ENCODE results near the gene LRRC25.

LRRC25 gene

GRCh38 chr19:18424890-18425514 is 27.6 kb upstream of the LRRC25 start:
- DNase-seq (ENCODE audit: low read depth in 1 of 2, low spot score in 1 of 2) = no peak

DNA sequence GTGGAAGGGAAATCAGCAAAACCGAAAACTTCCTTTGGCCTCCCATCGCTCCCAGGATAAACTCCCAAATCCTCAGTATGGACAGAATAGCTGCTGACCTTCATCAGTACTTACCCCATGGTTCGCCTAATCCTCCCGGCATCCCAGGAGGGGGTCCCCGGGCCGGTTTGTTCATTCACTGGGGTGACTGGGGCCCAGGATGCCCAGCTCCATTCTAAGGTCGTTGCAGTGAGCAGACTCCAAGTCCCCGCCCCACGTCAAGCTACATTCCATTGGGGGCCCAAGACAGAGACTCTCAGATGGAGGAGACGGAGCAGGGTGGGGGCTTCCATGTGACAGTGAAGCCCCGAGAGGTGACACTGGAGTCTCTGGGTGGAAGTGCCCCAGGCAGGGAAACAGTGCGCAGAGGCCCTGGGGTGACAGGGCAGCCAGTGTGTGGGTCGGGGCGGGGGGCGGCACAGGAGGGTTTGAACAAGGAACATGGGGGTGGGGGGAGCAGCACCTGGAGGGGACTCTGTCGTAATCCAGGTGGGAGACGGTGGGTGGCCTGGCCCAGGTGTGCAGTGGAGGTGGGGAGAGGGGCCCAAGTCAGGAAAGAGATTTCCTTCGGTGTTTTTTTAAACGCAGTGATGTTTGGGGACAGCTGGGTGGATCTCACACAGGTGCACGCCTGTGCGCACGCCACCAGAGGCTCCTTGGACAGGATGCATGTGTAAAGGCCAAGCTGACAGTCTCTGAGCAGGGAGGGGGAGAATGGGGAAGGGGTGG is 26.9 kb upstream of the LRRC25 start:
- DNase-seq (ENCODE audit: low read depth in 1 of 2, low spot score in 1 of 2) = no peak

DNA sequence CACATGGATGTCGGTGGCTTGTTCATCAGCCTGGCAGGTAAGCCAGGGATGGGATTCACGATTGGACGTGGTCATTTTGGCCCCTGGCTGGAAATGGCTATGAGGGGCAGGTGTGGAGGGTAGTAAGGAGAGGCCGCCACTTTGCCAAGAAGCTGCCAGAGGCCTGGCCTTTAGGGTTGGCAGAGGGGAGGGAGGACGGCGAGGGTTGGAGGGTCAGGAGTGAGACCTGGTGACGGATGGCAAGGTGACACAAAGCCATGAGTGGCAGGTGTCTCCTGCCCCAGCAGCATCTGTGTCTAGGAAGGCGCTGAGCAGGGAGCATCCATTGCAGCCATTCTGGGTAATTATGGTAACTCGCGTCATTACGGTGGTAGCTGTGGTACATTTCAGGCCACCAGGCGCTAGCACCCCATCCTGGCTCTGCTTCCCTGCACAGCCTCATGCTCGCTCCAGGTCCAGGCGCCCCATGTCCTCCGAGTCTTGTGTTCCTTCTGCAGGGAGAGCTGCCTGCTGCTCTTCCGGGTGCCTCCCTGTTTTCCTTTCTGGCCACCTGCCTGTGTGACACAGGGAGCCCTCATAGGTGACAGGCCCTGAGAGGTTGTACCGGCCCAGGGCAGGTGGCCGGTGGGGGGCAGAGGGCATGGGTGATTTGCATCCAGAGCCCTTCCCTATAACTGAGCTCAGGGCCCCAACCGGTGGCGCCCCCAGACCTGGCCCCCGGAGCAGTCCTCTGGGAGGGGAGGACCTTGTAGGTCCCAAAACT is 26.0 kb upstream of the LRRC25 start:
- DNase-seq (ENCODE audit: low read depth in 1 of 2, low spot score in 1 of 2) = no peak

- no peak for DNase-seq (ENCODE audit: low read depth in 1 of 2, low spot score in 1 of 2)
Measured at GRCh38 chr19:18422530-18423191, 25.2 kb upstream of the LRRC25 start.

DNA sequence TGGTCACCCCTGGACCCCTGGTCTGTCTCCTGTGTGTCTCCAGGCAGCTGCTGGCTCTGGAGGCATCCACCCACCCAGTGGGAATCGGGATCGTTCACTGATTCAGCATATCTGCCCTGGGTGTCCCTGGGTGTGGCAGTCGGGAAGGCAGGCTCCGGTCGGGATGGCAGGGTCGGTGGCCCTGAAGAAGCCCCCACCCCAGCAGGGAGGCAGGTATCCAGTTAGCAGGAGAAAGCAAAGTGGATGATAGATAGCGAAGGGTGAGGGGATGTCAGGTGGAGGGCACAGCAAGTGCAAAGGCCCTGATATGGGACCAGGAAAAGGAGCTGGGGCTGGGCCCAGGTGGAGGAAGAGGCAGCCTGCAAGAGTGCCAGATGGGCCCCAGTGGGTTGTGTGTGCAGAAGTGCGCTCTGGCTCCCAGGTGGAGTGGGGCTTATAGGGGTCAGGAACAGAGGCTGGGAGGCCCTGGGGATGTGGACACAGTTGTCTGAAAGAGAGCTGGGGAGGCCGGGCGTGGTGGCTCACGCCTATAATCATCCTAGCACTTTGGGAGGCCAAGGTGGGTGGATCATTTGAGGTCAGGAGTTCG is 24.0 kb upstream of the LRRC25 start:
- DNase-seq (ENCODE audit: low read depth in 1 of 2, low spot score in 1 of 2) = no peak

DNA sequence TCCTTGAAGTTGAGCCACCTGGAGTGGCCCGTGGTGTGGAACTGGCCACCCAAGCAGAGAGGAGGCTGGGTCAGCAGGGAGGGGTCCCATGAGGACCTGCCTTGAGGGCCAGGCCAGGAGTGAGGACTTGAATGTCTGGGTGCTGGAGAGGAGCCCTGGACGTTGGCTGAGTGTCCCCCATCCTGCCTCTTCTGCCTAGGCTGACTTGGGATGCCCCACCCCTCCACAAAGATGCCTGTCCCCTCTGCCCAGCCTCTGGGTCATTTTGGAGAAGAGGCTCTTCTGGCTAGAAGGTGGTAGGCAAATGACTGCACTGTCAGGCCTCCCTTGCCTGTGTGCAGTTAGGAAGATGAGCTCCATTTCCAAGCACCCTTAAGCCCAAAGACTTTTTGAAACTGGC is 23.5 kb upstream of the LRRC25 start:
- no peak for DNase-seq (ENCODE audit: low read depth in 1 of 2, low spot score in 1 of 2)

GRCh38 chr19:18419699-18420460 is 22.5 kb upstream of the LRRC25 start:
- DNase-seq (ENCODE audit: low read depth in 1 of 2, low spot score in 1 of 2) = no peak

GRCh38 chr19:18419195-18419698 is 21.8 kb upstream of the LRRC25 start, which contains the start of gene SSBP4:
Gene SSBP4 (plus strand): TSS chr19:18419398. CDS start chr19:18419649, 251 bp downstream.
- peak; percentile 32 to 63 for DNase-seq (ENCODE audit: low read depth in 1 of 2, low spot score in 1 of 2)

- no peak for DNase-seq (ENCODE audit: low read depth in 1 of 2, low spot score in 1 of 2)
Measured at GRCh38 chr19:18418483-18419194, 21.2 kb upstream of the LRRC25 start.

GRCh38 chr19:18418029-18418482 is 20.6 kb upstream of the LRRC25 start:
- DNase-seq (ENCODE audit: low read depth in 1 of 2, low spot score in 1 of 2) = no peak

GRCh38 chr19:18417250-18418028 is 20.0 kb upstream of the LRRC25 start:
- DNase-seq (ENCODE audit: low read depth in 1 of 2, low spot score in 1 of 2) = no peak

GRCh38 chr19:18416778-18417249 is 19.4 kb upstream of the LRRC25 start:
- DNase-seq (ENCODE audit: low read depth in 1 of 2, low spot score in 1 of 2) = peak in 1 of 2 donors; percentile 48

DNA sequence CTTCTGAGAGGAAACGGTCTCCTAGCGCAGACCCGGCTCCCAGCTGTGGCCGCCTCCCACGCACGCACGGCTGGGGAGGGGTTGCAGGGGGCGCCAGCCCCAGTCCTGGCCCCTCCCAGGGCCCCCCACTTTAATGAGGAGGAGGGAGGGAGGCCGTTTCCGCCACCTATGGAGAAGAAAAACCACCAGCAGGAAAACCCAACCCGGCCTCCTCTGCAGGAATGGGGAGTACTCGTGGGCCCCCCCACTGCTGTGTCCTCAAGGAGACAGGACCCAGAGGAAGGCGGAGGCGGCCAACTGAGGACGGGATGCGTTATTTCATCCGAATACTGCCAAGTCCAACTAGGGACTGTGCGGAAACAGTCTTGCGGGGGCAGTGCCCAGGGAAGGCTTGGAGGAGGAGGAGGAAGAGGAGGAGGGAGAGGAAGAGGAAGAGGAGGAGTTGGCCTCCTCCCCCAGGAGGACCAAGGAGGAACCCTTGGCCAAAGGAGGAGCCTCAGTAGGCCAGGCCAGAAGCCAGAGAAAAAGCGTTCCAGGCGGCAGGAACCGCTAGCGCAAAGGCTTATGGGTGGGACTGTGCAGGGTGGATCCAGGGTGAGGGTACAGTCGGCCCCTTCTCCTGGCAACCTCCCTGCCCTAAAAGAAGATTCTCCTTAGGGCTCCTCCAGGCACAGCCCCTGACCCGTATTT is 17.9 kb upstream of the LRRC25 start:
- no peak for DNase-seq (ENCODE audit: low read depth in 1 of 2, low spot score in 1 of 2)

- no peak for DNase-seq (ENCODE audit: low read depth in 1 of 2, low spot score in 1 of 2)
Measured at GRCh38 chr19:18414504-18415177, 17.2 kb upstream of the LRRC25 start.

- no peak for DNase-seq (ENCODE audit: low read depth in 1 of 2, low spot score in 1 of 2)
Measured at GRCh38 chr19:18412610-18413239, 15.3 kb upstream of the LRRC25 start.

DNA sequence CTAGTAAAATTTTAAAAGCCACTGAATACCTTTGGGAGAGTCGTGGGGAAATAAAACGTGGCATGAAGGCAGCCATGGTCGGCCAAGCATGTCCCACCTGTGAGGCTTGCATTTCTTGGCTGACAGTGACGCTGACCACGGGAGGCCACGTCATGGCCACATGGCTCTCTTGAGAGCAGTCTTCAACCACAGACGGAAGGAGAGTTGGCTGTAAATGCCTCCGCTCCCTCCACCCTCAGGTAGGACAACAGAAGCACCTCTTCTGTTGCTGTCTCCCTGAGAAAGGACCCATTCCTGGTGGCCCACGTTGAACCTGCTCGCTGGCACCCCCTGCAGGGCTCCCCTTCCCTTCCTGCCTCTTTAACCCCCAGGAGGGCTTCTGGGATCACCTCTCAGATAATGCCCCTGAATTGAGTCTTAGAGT is 10.6 kb upstream of the LRRC25 start:
- no peak for DNase-seq (ENCODE audit: low read depth in 1 of 2, low spot score in 1 of 2)

- no peak for DNase-seq (ENCODE audit: low read depth in 1 of 2, low spot score in 1 of 2)
Measured at GRCh38 chr19:18406749-18407148, 9.3 kb upstream of the LRRC25 start.
